GM12875 (cell line): ENCODE results near the gene FANK1.

Experiments used
- H3K4me3 ChIP-seq: one replicate; pipeline ENCODE4 v1.5.1; 2011; ENCODE audit warnings: low read depth, low read length, control low read depth
- TF ChIP-seq, protein P1 (sequence below): IDR thresholded peaks from 2 replicates; pipeline ENCODE4 v1.5.1; 2011; ENCODE audit warnings: low read depth, mild to moderate bottlenecking, control low read depth, inconsistent platforms, low read length, moderate library complexity, borderline replicate concordance; ENCODE audit not compliant: insufficient read depth

The FANK1 gene

DNA sequence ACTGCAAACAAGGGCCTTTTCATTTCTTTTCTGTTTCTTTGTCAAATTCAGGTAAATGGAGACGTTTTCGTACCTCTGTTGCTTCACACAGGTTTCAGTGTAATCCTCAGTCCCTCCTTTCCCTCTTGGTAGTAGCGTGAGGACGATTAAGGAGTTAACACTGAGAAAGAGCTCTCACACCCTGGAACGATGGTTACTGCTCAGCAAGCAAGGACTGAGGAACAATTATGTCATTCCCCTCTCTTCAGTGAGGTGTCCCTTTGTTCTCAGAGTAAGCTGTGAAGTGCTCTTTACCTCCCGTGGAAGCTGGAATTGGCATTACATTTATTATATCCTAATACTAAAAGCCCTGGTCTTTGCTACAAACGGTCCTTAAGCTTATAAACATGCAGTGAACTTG, 95.9 kb downstream of the FANK1 start:
- TF ChIP-seq, protein P1, sequence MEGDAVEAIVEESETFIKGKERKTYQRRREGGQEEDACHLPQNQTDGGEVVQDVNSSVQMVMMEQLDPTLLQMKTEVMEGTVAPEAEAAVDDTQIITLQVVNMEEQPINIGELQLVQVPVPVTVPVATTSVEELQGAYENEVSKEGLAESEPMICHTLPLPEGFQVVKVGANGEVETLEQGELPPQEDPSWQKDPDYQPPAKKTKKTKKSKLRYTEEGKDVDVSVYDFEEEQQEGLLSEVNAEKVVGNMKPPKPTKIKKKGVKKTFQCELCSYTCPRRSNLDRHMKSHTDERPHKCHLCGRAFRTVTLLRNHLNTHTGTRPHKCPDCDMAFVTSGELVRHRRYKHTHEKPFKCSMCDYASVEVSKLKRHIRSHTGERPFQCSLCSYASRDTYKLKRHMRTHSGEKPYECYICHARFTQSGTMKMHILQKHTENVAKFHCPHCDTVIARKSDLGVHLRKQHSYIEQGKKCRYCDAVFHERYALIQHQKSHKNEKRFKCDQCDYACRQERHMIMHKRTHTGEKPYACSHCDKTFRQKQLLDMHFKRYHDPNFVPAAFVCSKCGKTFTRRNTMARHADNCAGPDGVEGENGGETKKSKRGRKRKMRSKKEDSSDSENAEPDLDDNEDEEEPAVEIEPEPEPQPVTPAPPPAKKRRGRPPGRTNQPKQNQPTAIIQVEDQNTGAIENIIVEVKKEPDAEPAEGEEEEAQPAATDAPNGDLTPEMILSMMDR = no peak
- H3K4me3 ChIP-seq = no peak overlapping the region

GRCh38 chr10:125994601-125995000, 98.2 kb downstream of the FANK1 start:
- TF ChIP-seq, protein P1 = no peak
- no peak overlapping the region for H3K4me3 ChIP-seq

DNA sequence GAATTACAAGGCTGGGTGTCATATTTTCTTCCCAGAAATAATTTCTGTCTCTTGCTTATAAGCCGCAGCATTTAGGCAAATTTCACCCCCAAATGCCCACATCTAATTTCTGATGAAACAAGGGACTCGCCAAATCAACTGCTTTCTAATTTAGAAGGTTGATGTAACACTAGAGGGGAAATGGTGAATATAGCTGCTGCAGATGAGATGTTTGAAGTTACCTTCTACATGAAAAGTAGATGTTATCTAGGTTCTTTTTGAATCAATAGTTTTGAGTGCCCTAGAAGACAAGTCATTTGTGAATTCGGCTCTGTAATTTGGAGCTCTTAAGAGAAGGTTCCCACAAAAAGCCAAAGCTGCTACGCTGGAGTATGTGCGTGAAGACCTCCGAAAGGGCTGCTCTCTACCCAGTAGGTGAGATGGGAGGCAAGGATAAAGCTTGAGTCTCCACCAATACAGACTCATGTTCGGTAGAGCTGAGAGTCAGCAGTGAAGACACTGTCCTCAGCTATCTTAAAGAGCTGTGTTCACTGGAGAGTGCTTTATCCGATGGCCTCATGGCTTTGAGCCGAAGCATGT, 99.5 kb downstream of the FANK1 start:
- no peak overlapping the region for H3K4me3 ChIP-seq
- TF ChIP-seq, protein P1 = no peak

- TF ChIP-seq, protein P1 = no peak
Measured at GRCh38 chr10:125997586-125997985, 101.2 kb downstream of the FANK1 start.

DNA sequence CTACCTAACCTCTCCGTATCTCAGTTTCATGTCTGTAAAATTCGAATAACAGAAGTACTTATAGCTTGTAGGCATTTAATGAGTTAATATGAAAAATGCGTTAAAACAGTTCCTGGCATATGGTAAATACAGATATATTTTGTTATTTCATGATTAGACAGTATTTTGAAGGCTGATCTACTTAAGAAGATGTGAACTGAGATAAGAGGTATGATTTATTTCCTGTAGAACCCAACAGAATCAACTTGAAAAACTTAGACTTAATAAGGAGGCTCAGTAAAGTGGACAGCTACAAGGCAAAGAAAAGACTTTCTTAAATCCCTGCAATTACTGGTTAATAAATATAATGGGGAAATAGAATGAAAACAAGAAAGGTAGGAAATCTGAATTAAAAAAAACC, 103.3 kb downstream of the FANK1 start:
- H3K4me3 ChIP-seq = no peak overlapping the region
- TF ChIP-seq, protein P1 = no peak

More at GRCh38 chr10:125997586-125997985, 101.2 kb downstream of the FANK1 start:
- no peak overlapping the region for H3K4me3 ChIP-seq

GRCh38 chr10:126001576-126001975, 105.2 kb downstream of the FANK1 start:
- H3K4me3 ChIP-seq = no peak overlapping the region
- TF ChIP-seq, protein P1 = no peak

- H3K4me3 ChIP-seq = no peak overlapping the region
- TF ChIP-seq, protein P1 = no peak
Measured at GRCh38 chr10:126004752-126005151, 108.4 kb downstream of the FANK1 start.
